GM12878 (cell line): Measurements from ENCODE around the gene PIK3R2. TPM values are rescaled to one million over a fixed set of nuclear protein-coding genes. Genes with fewer than 3 reads are reported as not detected.

Experiments
- BCLAF1 ChIP-seq: fragments of 450-650 bp; IDR thresholded peaks from 2 replicates; pipeline ENCODE4 v1.6.1; 2017; ENCODE audit warnings: antibody characterized with exemption, mild to moderate bottlenecking, moderate library complexity
- CBFB ChIP-seq: IDR thresholded peaks from 2 replicates; pipeline ENCODE4 v1.6.1; 2016; ENCODE audit warnings: antibody characterized with exemption, low read depth
- CBX5 ChIP-seq: sonication (generic); IDR thresholded peaks from 2 replicates; pipeline ENCODE4 v1.6.1; 2016; ENCODE audit warnings: low read depth, moderate library complexity, mild to moderate bottlenecking, inconsistent platforms
- CREB1 ChIP-seq: IDR thresholded peaks from 2 replicates; pipeline ENCODE4 v1.6.1; 2012; ENCODE audit warnings: low read depth, mild to moderate bottlenecking, inconsistent platforms
- CREM ChIP-seq: IDR thresholded peaks from 2 replicates; pipeline ENCODE4 v1.6.1; 2014; ENCODE audit warnings: antibody characterized with exemption, low read depth
- CTCF ChIP-seq, 3 experiments: IDR thresholded peaks in 2 of 3; conservative IDR thresholded peaks in 1 of 3; 2 replicates each; pipeline ENCODE4 v1.5.1; 2011; ENCODE audit warnings: low read depth in 3 of 3, low read length in 3 of 3, mild to moderate bottlenecking in 3 of 3, control low read depth in 2 of 3, moderate library complexity in 2 of 3, inconsistent platforms in 1 of 3, mixed read lengths in 1 of 3; ENCODE audit not compliant: control insufficient read depth in 2 of 3, insufficient read depth in 1 of 3; ENCODE audit errors: extremely low read depth in 1 of 3
- EGR1 ChIP-seq, 2 experiments: IDR thresholded peaks; 1 replicate in 1 of 2; 2 replicates in 1 of 2; pipeline ENCODE4 v1.6.1; 2011 to 2012; ENCODE audit warnings: low read depth in 2 of 2, low read length in 2 of 2, borderline replicate concordance in 1 of 2, mild to moderate bottlenecking in 1 of 2, moderate library complexity in 1 of 2
- HDGF ChIP-seq: fragments of 450-650 bp; IDR thresholded peaks from 2 replicates; pipeline ENCODE4 v1.6.1; 2016; ENCODE audit warnings: antibody characterized with exemption
- KAT2A ChIP-seq: conservative IDR thresholded peaks from 2 replicates; pipeline ENCODE4 v1.6.1; 2011; ENCODE audit warnings: low read depth, low read length; ENCODE audit not compliant: control insufficient read depth
- KLF5 ChIP-seq: fragments of 450-650 bp; IDR thresholded peaks from 2 replicates; pipeline ENCODE4 v1.6.1; 2014; ENCODE audit warnings: mild to moderate bottlenecking; ENCODE audit not compliant: partially characterized antibody
- LARP7 ChIP-seq: fragments of 450-650 bp; IDR thresholded peaks from 2 replicates; pipeline ENCODE4 v1.6.1; 2017; ENCODE audit warnings: mild to moderate bottlenecking
- MXI1 ChIP-seq: fragments of 150-350 bp; IDR thresholded peaks from 2 replicates; pipeline ENCODE4 v1.6.1; 2011; ENCODE audit warnings: low read depth, mild to moderate bottlenecking, inconsistent platforms, low read length, improper control_type of control experiment
- MYC ChIP-seq: IDR thresholded peaks from 2 replicates; pipeline ENCODE4 v1.6.1; 2011; ENCODE audit warnings: mild to moderate bottlenecking, low read length, moderate library complexity, inconsistent platforms; ENCODE audit not compliant: insufficient read depth, insufficient replicate concordance, insufficient read length, severe bottlenecking
- NR2F1 ChIP-seq: fragments of 450-650 bp; conservative IDR thresholded peaks from 2 replicates; pipeline ENCODE4 v1.6.1; 2017; ENCODE audit warnings: mild to moderate bottlenecking
- SP1 ChIP-seq: IDR thresholded peaks from one replicate; pipeline ENCODE4 v1.6.1; 2011; ENCODE audit warnings: low read depth, low read length
- SREBF2 ChIP-seq: IDR thresholded peaks from 2 replicates; pipeline ENCODE4 v1.6.1; 2012; ENCODE audit warnings: mild to moderate bottlenecking, low read length
- SRF ChIP-seq, 2 experiments: IDR thresholded peaks; 2 replicates each; pipeline ENCODE4 v1.6.1; 2011; ENCODE audit warnings: low read depth in 2 of 2, low read length in 2 of 2, mild to moderate bottlenecking in 1 of 2, moderate library complexity in 1 of 2
- TBL1XR1 ChIP-seq: IDR thresholded peaks from 2 replicates; pipeline ENCODE4 v1.6.1; 2012; ENCODE audit warnings: low read depth, low read length, improper control_type of control experiment
- USF1 ChIP-seq: IDR thresholded peaks from 2 replicates; pipeline ENCODE4 v1.6.1; 2011; ENCODE audit warnings: borderline replicate concordance, low read depth, mild to moderate bottlenecking, moderate library complexity, mixed read lengths, low read length; ENCODE audit not compliant: insufficient read depth; ENCODE audit errors: extremely low read length
- polyA plus RNA-seq, 11 experiments: library from polyadenylated mRNA; depleted of rRNA in 4 of 11; unstranded in 6 of 11; stranded (reverse) in 5 of 11; fragments of >200 nt; fragmentation: Nextera tagmentation in 4 of 11; fragmentation: Illumina TruSeq in 1 of 11; extraction: Ambion mirVana in 4 of 11; extraction: Trizol in 1 of 11; gene quantifications; 1 replicate in 1 of 11; 2 replicates in 10 of 11; pipeline versions ENCODE4 v1.2.1 to v1.2.3, GENCODE V29; 2011 to 2016; ENCODE audit warnings: inconsistent platforms in 2 of 11, missing spikeins in 2 of 11, low read depth in 1 of 11
- total RNA-seq, 4 experiments: library from RNA; depleted of rRNA in 3 of 4; stranded (reverse); fragments of >200 nt in 3 of 4; fragmentation: Illumina TruSeq in 1 of 4; extraction: Trizol in 1 of 4; gene quantifications; 2 replicates each; pipeline versions ENCODE4 v1.2.1 to v1.2.3, GENCODE V29; 2013 to 2021
- TF ChIP-seq, protein P1 (sequence below): fragments of 450-650 bp; IDR thresholded peaks from 2 replicates; pipeline ENCODE4 v1.6.1; 2017; ENCODE audit warnings: mild to moderate bottlenecking, moderate library complexity

The PIK3R2 gene
- total and polyA plus RNA-seq, 10 of the 15 experiments (the other 5 are each of a cell fraction or from before 2014, with no cell fraction given), result 0.26 to 22.6 (median 2.5) TPM

GRCh38 chr19:18152817-18153555 lies at the start of gene PIK3R2 (continued):
- no peak; a peak in 1 of 6 replicates for TF ChIP-seq CTCF (IDR thresholded peaks at IDR 0.05 in 2 of 3, conservative IDR thresholded peaks at IDR 0.05 in 1 of 3; ENCODE audit: control insufficient read depth in 2 of 3, extremely low read depth in 1 of 3, insufficient read depth in 1 of 3, low read depth in 3 of 3, low read length in 3 of 3)
- no peak for TF ChIP-seq CBFB
- peak; percentile 80; the same call in 1 of the 2 replicates for TF ChIP-seq TBL1XR1
- peak; percentile 26; the same call in 1 of the 2 replicates for TF ChIP-seq HDGF
- peak; percentile 55; the same call in 1 of the 2 replicates for TF ChIP-seq NR2F1
- TF ChIP-seq LARP7, result peak; percentile 97
- TF ChIP-seq CREM, result no peak
- TF ChIP-seq MXI1, result peak; percentile 50; the same call in 1 of the 2 replicates
- TF ChIP-seq, protein P1, sequence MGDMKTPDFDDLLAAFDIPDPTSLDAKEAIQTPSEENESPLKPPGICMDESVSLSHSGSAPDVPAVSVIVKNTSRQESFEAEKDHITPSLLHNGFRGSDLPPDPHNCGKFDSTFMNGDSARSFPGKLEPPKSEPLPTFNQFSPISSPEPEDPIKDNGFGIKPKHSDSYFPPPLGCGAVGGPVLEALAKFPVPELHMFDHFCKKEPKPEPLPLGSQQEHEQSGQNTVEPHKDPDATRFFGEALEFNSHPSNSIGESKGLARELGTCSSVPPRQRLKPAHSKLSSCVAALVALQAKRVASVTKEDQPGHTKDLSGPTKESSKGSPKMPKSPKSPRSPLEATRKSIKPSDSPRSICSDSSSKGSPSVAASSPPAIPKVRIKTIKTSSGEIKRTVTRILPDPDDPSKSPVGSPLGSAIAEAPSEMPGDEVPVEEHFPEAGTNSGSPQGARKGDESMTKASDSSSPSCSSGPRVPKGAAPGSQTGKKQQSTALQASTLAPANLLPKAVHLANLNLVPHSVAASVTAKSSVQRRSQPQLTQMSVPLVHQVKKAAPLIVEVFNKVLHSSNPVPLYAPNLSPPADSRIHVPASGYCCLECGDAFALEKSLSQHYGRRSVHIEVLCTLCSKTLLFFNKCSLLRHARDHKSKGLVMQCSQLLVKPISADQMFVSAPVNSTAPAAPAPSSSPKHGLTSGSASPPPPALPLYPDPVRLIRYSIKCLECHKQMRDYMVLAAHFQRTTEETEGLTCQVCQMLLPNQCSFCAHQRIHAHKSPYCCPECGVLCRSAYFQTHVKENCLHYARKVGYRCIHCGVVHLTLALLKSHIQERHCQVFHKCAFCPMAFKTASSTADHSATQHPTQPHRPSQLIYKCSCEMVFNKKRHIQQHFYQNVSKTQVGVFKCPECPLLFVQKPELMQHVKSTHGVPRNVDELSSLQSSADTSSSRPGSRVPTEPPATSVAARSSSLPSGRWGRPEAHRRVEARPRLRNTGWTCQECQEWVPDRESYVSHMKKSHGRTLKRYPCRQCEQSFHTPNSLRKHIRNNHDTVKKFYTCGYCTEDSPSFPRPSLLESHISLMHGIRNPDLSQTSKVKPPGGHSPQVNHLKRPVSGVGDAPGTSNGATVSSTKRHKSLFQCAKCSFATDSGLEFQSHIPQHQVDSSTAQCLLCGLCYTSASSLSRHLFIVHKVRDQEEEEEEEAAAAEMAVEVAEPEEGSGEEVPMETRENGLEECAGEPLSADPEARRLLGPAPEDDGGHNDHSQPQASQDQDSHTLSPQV, result peak; percentile 64; the same call in 1 of the 2 replicates
- no peak for TF ChIP-seq BCLAF1
- TF ChIP-seq KLF5, result no peak
- TF ChIP-seq USF1, result no peak
- no peak for TF ChIP-seq SRF (IDR thresholded peaks at IDR 0.05; ENCODE audit: low read depth in 2 of 2, low read length in 2 of 2)
- no peak for TF ChIP-seq SP1
- TF ChIP-seq EGR1 (IDR thresholded peaks at IDR 0.05; ENCODE audit: borderline replicate concordance in 1 of 2, low read depth in 2 of 2, low read length in 2 of 2), result peak in 1 of 2 experiments; percentile 61; a peak in 1 of 3 replicates
- no peak for TF ChIP-seq MYC
- no peak for TF ChIP-seq CBX5
- TF ChIP-seq KAT2A, result no peak
- TF ChIP-seq CREB1, result no peak
- no peak for TF ChIP-seq SREBF2
